Coronary artery (tissue), 2 donors: ENCODE results near the gene VDAC2.

ENCODE experiments used
- DNase-seq: peaks from one replicate; pipeline ENCODE4 v3.0.0-alpha.2; 2017; ENCODE audit warnings: low spot score
- H3K27ac ChIP-seq, 2 donors: fragments of 200-600 bp; sonication (generic); one replicate each; pipeline ENCODE4 v1.5.1; 2016 to 2019
- H3K4me3 ChIP-seq: fragments of 200-600 bp; sonication (generic); 2 replicates; pipeline ENCODE4 v1.5.1; 2016; ENCODE audit warnings: mild to moderate bottlenecking, moderate library complexity
- TF ChIP-seq, protein P1 (sequence below): fragments of 200-600 bp; sonication (generic); IDR thresholded peaks from one replicate; pipeline ENCODE4 v1.5.1; 2019; ENCODE audit warnings: antibody characterized with exemption

VDAC2 gene

DNA sequence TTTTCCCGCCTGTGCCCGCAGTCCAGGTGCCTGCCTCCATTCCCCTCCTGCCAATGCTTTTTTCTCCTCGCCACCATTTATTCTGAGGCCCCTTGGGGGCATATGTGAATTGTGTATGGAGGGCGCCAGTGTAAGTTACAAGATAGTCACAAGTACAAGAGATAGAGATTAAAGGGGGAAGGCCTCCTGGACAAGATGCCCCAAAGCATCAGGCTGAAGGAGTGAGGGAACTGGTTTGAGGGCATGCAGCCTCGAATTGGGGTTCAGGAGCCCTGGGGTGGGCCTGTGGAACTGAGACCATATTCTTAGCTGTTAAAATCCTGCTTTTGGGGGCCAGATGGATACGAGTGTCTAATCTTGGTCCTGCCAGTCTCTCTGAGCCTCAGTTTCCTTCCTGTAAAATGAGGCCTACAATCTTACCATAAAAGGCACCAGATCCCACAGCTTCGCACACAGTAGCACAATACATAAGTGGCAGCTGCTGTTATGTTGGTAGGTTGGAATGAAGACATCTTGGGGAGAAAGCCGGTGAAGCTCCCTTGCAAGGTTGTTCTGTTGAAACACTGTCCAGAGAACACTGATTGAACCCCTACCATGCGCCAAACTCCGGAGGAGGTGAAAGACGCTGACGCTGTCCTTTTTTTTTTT is 25.7 kb downstream of the VDAC2 start:
- Histone ChIP-seq H3K27ac (peak overlapping the region in 1 of 2 donors; percentile 96), H3K4me3 (peak overlapping the region; percentile 88)
- TF ChIP-seq, protein P1, sequence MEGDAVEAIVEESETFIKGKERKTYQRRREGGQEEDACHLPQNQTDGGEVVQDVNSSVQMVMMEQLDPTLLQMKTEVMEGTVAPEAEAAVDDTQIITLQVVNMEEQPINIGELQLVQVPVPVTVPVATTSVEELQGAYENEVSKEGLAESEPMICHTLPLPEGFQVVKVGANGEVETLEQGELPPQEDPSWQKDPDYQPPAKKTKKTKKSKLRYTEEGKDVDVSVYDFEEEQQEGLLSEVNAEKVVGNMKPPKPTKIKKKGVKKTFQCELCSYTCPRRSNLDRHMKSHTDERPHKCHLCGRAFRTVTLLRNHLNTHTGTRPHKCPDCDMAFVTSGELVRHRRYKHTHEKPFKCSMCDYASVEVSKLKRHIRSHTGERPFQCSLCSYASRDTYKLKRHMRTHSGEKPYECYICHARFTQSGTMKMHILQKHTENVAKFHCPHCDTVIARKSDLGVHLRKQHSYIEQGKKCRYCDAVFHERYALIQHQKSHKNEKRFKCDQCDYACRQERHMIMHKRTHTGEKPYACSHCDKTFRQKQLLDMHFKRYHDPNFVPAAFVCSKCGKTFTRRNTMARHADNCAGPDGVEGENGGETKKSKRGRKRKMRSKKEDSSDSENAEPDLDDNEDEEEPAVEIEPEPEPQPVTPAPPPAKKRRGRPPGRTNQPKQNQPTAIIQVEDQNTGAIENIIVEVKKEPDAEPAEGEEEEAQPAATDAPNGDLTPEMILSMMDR, result no peak
- DNase-seq, result no peak

DNA sequence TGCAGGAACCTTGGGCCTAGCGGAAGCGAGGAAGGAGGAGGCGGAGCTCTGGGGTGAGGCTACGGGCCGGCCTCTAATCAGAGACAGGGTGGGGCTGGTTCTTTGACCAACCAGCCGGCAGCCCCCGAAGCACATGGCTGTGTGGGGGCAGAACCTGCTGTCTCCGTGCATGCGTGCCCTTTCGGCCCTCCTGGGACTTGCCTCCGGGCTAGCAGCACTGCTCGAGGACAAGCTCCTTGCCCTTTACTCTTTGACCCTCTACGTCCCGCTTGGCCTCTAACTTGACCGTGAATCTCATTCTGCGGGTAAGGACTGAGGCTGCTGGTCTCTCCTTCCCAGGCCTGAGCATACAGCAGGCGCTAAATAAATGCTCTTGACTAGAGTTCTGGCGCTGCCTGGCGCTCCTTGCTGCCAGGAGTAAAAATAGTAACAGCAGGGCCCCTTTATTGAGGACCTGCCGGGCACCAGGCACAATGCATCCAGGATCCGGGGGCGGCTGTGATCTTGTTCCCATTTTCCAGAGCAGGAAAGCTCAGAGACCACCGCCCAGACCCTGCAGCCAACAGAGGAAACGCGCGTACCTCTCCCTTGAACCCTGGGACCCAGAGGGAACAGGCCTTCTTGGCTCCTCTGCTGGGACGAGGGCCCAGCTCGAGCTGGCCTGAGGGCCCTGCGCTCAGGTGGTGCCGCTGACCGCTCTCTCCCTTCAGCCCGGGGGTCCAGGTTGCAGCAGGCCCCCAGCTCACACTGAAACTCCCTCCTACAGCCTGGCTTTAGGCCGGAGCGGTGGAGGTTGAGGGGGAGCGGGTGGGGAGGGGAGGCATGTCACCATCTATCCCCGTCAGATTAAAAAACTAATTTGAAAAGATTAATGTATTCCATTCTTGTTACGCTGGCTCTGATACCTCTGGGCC is 27.8 kb downstream of the VDAC2 start:
- TF ChIP-seq, protein P1, result no peak
- no peak for DNase-seq
- no peak overlapping the region for H3K27ac ChIP-seq
- no peak overlapping the region for H3K4me3 ChIP-seq

DNA sequence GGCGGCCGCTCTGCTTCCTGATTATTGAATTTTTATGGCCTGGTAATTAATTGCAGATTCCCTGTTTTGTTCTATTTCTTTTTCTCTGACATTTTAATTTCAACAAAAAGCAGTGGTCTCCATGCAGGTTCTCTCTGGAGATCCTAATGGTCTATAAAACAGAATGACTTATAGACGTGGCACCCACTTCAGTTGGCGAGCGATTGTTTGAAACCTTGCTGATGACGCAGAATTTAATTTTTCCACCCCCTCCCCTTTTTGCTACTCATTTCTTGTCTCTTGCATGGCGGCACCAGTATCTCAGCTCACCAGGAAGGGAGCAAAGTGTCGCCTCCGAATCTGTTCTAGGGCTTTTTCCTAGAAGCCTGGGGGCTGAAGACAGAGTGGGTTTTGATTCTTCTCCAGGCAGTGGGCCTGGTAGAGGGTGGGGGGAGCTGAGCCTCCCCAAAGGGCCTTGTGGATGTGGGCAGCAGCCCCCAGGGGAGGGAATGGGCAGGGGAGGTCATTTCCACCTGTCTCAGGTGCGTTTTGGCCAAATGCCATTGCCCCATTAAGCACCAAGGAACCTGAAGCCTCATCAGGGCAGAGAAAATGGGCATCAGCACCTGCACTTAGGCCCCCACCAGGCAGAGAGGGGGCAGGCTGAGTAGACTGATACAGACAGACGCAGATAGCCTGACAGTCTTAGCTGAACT is 28.6 kb downstream of the VDAC2 start:
- no peak overlapping the region for H3K27ac ChIP-seq
- DNase-seq, result no peak
- H3K4me3 ChIP-seq, result no peak overlapping the region
- TF ChIP-seq, protein P1, result no peak

DNA sequence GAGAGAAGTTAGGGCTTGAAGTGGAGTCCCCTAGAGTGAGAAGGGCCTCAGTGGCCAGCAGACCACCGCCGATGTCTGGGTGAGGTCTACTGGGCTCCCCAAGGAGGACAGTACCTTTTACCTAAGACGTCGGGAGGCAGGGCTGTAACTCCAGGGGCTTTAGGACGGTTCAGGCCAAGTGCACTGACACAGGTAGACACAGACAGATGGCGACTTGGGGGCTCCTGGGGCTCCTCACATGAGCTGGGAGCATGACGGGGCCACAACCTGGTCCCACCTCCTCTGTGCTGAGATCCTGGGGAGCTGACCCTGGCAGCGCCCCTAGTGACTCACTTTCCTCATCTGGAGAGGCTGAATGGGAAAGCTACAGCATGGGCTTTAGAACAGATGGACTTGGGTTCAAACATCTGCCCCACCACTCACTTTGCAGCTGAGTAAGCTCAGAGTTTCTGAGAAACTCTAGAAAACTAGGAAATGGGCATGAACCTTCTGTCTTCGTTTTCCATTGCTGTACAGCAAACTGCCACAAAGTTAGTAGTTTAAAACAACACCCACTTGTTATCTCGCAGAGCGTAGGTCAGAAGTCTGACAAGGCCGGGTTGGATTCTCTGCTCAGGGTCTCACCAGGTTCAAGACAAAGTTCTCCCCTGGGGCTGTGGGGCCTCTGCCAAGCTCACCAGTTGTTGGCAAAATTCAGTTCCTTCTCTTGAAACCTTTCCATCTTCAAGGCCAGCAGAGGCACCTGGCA is 29.9 kb downstream of the VDAC2 start:
- TF ChIP-seq, protein P1, result no peak
- no peak overlapping the region for H3K27ac ChIP-seq
- DNase-seq, result no peak
- no peak overlapping the region for H3K4me3 ChIP-seq

DNA sequence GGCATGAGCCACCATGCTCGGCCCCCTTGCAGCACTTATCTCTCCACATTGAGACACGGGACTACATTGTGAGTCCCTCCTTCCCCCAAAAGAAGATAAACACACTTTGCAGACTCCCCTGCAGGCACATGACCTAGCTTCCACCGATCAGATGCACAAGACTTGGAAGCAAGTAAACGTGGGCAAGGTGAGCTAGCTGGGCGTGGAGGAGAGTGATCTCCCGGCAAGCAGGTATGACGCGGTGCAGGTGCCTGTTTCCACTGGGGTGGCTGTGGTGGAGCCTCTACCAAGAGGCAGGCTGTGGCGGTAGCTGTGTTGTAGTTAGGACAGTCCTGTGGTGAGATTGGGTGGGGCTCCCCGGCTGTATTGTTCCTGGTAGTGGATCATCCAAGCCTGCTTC is 32.8 kb downstream of the VDAC2 start:
- no peak overlapping the region for H3K27ac ChIP-seq
- DNase-seq, result no peak
- TF ChIP-seq, protein P1, result no peak
- no peak overlapping the region for H3K4me3 ChIP-seq

DNA sequence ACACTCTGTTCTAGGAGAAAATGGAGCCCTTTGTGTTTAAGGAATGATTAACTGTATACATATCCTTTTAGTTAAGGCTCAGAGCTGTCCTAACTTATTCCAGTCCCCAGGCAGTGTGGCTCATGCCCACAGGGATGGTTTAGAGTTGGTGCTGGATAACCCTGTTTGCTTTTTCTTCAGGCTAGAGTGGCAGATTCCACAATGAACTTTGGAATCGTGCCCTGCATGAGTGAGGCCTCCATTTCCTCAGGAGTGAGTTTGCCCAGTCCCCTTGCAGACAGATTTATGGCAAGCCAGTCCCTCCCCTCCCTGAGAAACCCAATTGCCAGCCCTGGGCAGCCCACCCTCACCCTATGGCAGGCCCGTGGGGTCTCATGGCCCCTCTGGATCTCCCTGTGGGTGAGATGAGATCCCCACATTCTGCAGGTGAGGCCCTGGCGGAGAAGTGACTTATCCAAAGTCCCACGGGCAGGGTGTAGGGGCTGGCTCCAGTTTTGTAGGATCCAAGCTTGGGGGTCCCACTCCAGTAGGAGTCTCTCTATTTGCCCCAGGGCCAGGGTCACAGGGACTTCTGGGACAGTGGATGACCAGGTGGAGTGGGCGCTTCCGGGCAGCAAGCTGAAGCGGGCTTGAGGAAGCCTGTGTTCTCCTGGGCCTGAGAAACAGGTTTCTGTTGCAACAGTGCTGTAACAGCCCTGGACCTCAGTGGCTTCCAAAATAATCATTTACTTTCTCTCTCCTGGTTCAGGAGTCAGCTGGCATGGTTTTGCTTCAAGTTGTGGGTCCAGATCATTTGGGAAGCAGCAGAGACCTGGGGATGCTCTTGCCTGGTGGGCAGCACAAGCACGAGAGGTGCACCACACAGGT is 34.1 kb downstream of the VDAC2 start:
- TF ChIP-seq, protein P1, result no peak
- no peak for DNase-seq

More for the DNA sequence above, 34.1 kb downstream of the VDAC2 start:
- Histone ChIP-seq H3K27ac (no peak overlapping the region), H3K4me3 (no peak overlapping the region)
